Measurements from ENCODE around the gene ITLN2.
"Not testable (repeated sequence)": the region's sequence is repeated elsewhere in the genome, so short reads cannot be mapped to it uniquely, and the experiment has no call there.

Gene ITLN2

DNA sequence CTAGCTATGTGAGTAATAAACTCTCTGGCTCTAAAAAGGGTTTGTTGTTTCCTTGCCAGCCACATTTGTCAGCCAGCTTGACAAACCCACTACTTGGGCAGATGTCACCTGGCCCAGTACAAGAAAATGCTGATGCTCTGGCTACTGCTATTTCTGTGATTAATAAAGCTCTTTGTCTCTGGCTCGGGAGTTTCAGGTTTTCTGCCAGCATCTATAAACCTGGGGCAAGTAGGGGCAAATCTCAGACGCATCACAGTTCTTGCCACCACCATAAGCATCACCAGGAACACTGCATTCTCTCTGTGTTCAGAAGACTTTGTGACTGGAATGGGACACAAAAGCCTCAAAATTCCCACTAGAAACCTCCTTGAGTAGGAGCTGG is 2.5 kb downstream of the ITLN2 start:
- Histone ChIP-seq H3K36me3 (ENCODE audit: insufficient read depth, low read length) (no peaks in the 10 kb centered on the region), H3K4me1 (ENCODE audit: control insufficient read depth, insufficient read depth, low read length, unreplicated experiment) (no peaks in the 10 kb centered on the region), H3K27me3 (ENCODE audit: insufficient read depth, low read length) (peaks cover 16% of the 10 kb centered on the region), H2AFZ (ENCODE audit: low read length, unreplicated experiment) (no peak overlapping the region), H3K27ac (ENCODE audit: low read depth, low read length) (no peak overlapping the region), H3K4me3 (ENCODE audit: low read depth, low read length) (no peak overlapping the region), H3K79me2 (ENCODE audit: control insufficient read depth, insufficient read depth, low read length, unreplicated experiment) (no peaks in the 10 kb centered on the region)

DNA sequence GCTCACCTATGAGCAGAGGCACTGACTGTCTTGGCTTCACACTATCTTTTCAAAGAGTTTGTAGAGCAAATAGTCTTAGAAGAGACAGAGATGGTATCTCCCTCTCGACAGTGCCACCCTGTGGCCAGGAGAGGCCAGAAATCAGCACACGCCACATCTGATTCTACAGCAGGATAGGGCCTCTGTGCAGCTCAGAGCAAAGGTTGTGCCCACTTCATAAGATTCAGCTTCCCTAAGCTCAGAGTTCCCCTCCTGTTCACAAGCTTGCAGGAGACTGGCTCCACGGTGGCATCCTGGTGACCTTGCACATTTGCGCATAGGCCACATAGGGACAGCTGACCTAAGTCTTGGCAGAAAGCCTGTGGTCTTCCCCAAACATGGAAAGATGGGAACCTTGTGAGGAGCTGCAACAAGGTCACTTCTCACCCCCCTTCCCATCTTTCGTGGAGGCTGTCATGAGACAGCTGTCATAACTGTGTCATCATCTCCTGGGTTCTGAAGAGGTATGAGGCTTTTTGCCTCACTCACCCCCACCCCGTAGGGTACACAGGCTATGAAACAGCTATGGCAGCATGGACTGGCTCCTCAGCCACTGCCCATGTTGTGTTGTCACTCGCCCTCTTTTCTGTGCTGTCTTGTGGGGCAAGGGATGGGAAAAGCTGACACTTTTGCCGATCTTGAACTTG is 3.0 kb downstream of the ITLN2 start:
- Histone ChIP-seq H3K4me1 (ENCODE audit: control insufficient read depth, insufficient read depth, low read length, unreplicated experiment) (no peaks in the 10 kb centered on the region), H2AFZ (ENCODE audit: low read length, unreplicated experiment) (no peak overlapping the region), H3K79me2 (ENCODE audit: control insufficient read depth, insufficient read depth, low read length, unreplicated experiment) (no peaks in the 10 kb centered on the region), H3K27me3 (ENCODE audit: insufficient read depth, low read length) (peaks cover 12% of the 10 kb centered on the region; the same call in 1 of the 2 replicates), H3K36me3 (ENCODE audit: insufficient read depth, low read length) (no peaks in the 10 kb centered on the region), H3K27ac (ENCODE audit: low read depth, low read length) (no peak overlapping the region), H3K4me3 (ENCODE audit: low read depth, low read length) (no peak overlapping the region)

DNA sequence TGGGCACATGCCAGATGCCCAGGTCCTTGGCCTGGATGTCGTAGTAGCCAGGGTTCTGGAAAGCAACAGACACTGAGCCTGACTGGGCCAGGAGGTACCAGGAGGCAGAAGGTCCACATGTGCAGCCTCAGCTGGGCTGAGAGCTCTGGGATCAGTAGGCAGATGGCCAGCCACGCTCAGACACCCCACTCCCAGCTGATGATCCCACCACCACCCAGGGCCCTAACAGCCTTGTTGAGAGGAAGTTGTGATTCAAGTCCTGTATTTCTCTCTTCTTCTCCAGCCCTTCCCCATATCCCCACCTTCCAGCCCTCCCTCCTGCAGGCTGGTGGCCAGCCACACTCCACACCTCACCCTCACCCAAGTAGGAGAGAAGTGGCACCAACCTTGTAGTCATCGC is 4.0 kb downstream of the ITLN2 start:
- no peak overlapping the region for H3K4me3 ChIP-seq (ENCODE audit: low read depth, low read length)
- H3K79me2 ChIP-seq (ENCODE audit: control insufficient read depth, insufficient read depth, low read length, unreplicated experiment), result no peaks in the 10 kb centered on the region
- peaks cover 12% of the 10 kb centered on the region; the same call in 1 of the 2 replicates for H3K27me3 ChIP-seq (ENCODE audit: insufficient read depth, low read length)
- H3K36me3 ChIP-seq (ENCODE audit: insufficient read depth, low read length), result no peaks in the 10 kb centered on the region
- no peaks in the 10 kb centered on the region for H3K4me1 ChIP-seq (ENCODE audit: control insufficient read depth, insufficient read depth, low read length, unreplicated experiment)
- no peak overlapping the region for H2AFZ ChIP-seq (ENCODE audit: low read length, unreplicated experiment)
- H3K27ac ChIP-seq (ENCODE audit: low read depth, low read length), result no peak overlapping the region

DNA sequence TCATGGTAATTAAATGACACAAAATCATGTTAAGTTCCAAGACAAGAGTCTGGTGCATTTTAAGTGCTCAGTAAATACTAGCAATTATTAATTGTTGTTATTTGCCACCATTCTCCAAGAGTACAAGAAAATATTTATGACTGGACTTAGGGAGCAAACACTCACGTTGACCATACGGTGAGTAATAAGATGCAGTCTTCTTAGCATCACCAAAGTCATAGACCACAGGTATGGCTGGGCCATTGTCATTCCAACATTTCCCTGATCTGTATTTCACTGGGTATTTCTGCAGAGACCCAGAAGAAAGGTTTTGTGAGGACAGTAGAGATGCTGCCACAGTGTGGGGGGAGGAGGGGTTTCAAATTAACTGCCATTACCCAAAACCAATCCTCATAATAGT is 4.7 kb downstream of the ITLN2 start:
- H3K79me2 ChIP-seq (ENCODE audit: control insufficient read depth, insufficient read depth, low read length, unreplicated experiment), result no peaks in the 10 kb centered on the region
- H2AFZ ChIP-seq (ENCODE audit: low read length, unreplicated experiment), result no peak overlapping the region
- no peak overlapping the region for H3K4me3 ChIP-seq (ENCODE audit: low read depth, low read length)
- H3K36me3 ChIP-seq (ENCODE audit: insufficient read depth, low read length), result no peaks in the 10 kb centered on the region
- H3K27ac ChIP-seq (ENCODE audit: low read depth, low read length), result no peak overlapping the region
- no peaks in the 10 kb centered on the region for H3K4me1 ChIP-seq (ENCODE audit: control insufficient read depth, insufficient read depth, low read length, unreplicated experiment)
- H3K27me3 ChIP-seq (ENCODE audit: insufficient read depth, low read length), result peaks cover 17% of the 10 kb centered on the region; the same call in 1 of the 2 replicates

DNA sequence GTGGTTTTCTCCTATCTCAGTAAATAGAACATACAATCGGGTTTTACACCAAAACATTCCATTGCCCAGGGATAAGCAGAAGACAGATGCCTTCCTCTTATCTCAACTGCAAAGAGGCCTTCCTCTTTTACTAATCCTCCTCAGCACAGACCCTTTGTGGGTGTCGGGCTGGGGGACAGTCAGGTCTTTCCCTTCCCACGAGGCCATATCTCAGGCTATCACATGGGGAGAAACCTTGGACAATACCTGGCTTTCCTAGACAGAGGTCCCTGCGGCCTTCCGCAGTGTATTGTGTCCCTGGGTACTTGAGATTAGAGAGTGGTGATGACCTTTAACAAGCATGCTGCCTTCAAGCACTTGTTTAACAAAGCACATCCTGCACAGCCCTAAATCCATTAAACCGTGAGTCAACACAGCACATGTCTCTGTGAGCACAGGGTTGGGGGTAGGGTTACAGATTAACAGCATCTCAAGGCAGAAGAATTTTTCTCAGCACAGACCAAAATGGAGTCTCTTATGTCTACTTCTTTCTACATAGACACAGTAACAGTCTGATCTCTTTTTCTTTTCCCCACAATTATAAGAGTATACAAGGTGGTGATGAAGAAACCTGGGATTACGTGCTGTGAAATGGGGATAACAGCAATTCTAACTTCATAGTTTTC is 5.3 kb downstream of the ITLN2 start:
- H3K36me3 ChIP-seq (ENCODE audit: insufficient read depth, low read length); H3K79me2 ChIP-seq (ENCODE audit: control insufficient read depth, insufficient read depth, low read length, unreplicated experiment): not testable (repeated sequence)

DNA sequence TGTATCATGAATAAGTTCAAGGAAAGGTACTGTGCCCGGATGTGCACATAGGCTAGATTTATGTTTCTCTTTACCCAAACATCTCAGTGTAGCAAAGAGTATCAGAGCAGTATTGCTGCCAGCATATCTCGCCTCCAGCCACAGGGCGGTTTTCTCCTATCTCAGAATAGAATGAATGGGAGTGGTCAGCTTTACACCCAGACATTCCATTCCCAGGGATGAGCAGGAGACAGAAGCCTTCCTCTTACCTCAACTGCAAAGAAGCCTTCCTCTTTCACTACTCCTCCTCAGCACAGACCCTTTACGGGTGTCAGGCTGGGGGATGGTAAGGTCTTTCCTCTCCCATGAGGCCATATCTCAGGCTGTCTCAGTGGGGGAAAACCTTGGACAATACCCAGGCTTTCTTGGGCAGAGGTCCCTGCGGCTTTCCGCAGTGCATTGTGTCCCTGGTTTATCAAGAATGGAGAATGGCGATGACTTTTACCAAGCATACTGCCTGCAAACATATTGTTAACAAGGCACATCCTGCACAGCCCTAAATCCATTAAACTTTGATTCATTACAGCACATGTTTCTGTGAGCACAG is 7.3 kb downstream of the ITLN2 start:
- not testable (repeated sequence) for H3K79me2 ChIP-seq (ENCODE audit: control insufficient read depth, insufficient read depth, low read length, unreplicated experiment); H2AFZ ChIP-seq (ENCODE audit: low read length, unreplicated experiment); H3K36me3 ChIP-seq (ENCODE audit: insufficient read depth, low read length); H3K4me1 ChIP-seq (ENCODE audit: control insufficient read depth, insufficient read depth, low read length, unreplicated experiment); H3K4me3 ChIP-seq (ENCODE audit: low read depth, low read length); H3K27ac ChIP-seq (ENCODE audit: low read depth, low read length)
- peaks cover 12% of the 10 kb centered on the region; the same call in 1 of the 2 replicates for H3K27me3 ChIP-seq (ENCODE audit: insufficient read depth, low read length)

More for the DNA sequence above, 5.3 kb downstream of the ITLN2 start:
- H3K4me1 ChIP-seq (ENCODE audit: control insufficient read depth, insufficient read depth, low read length, unreplicated experiment); H2AFZ ChIP-seq (ENCODE audit: low read length, unreplicated experiment); H3K4me3 ChIP-seq (ENCODE audit: low read depth, low read length); H3K27ac ChIP-seq (ENCODE audit: low read depth, low read length): not testable (repeated sequence)
- peaks cover 17% of the 10 kb centered on the region; the same call in 1 of the 2 replicates for H3K27me3 ChIP-seq (ENCODE audit: insufficient read depth, low read length)

DNA sequence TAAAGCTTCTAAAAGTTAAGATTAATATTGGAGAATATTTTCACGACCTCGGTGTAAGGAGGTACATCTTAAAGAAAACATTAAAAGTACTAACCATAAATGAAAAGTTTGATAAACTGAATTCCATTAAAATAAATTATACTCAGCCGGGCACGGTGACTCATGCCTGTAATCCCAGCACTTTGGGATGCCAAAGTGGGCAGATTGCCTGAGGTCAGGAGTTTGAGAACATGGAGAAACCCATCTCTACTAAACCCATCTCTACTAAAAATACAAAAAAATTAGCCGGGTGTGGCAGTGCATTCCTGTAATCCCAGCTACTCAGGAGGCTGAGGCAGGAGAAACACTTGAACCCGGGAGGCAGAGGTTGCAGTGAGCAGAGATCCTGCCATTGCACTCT is 8.7 kb downstream of the ITLN2 start:
- H3K27me3 ChIP-seq (ENCODE audit: insufficient read depth, low read length); H3K4me1 ChIP-seq (ENCODE audit: control insufficient read depth, insufficient read depth, low read length, unreplicated experiment); H2AFZ ChIP-seq (ENCODE audit: low read length, unreplicated experiment); H3K27ac ChIP-seq (ENCODE audit: low read depth, low read length); H3K36me3 ChIP-seq (ENCODE audit: insufficient read depth, low read length); H3K79me2 ChIP-seq (ENCODE audit: control insufficient read depth, insufficient read depth, low read length, unreplicated experiment); H3K4me3 ChIP-seq (ENCODE audit: low read depth, low read length): not testable (repeated sequence)

DNA sequence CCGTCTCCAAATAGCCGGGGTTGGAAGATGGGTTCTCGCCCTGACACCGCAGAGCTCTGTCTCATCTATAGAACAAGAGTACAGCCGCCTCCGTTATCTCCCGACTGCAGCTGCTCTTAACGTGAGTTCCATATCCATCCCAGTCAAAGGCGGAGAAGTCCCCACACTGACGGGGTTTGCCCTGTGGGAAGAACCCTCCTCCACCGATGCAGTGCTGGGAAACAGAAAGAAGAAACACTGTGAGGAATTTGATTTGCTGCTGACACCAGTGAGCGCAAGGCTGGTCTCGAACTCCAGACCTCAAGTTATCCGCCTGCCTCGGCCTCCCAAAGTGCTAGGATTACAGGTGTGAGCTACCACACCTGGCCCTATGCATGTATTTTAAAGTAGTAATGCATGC is 9.5 kb downstream of the ITLN2 start:
- no peaks in the 10 kb centered on the region for H3K36me3 ChIP-seq (ENCODE audit: insufficient read depth, low read length)
- H2AFZ ChIP-seq (ENCODE audit: low read length, unreplicated experiment), result no peak overlapping the region
- no peak overlapping the region for H3K4me3 ChIP-seq (ENCODE audit: low read depth, low read length)
- H3K79me2 ChIP-seq (ENCODE audit: control insufficient read depth, insufficient read depth, low read length, unreplicated experiment), result no peaks in the 10 kb centered on the region
- peaks cover 9% of the 10 kb centered on the region; the same call in 1 of the 2 replicates for H3K27me3 ChIP-seq (ENCODE audit: insufficient read depth, low read length)
- H3K4me1 ChIP-seq (ENCODE audit: control insufficient read depth, insufficient read depth, low read length, unreplicated experiment), result no peaks in the 10 kb centered on the region
- H3K27ac ChIP-seq (ENCODE audit: low read depth, low read length), result no peak overlapping the region

DNA sequence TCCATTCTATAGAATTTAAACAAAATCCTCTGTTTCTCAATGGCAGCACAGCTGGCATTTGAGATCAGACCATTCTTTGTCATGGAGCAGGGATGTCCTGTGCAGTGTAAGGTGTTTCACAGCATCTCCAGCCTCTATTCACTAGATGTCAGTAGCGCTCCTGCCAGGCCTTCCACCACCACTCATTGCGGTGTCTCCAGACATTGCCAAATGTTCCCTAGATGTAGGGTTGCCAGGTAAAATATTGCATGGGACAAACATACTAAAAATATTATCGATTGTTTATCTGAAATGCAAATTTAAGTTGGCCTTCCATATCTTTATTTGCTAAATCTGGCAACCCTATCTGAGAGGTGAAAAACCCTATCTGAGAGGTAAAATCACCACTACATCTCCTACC is 11.7 kb downstream of the ITLN2 start:
- H3K4me3 ChIP-seq (ENCODE audit: low read depth, low read length), result no peak overlapping the region
- no peak overlapping the region for H3K27ac ChIP-seq (ENCODE audit: low read depth, low read length)
- H3K36me3 ChIP-seq (ENCODE audit: insufficient read depth, low read length), result no peaks in the 10 kb centered on the region
- no peaks in the 10 kb centered on the region for H3K79me2 ChIP-seq (ENCODE audit: control insufficient read depth, insufficient read depth, low read length, unreplicated experiment)
- H2AFZ ChIP-seq (ENCODE audit: low read length, unreplicated experiment), result no peak overlapping the region
- 0 out of 2 replicates have a peak, but pooled peaks cover 5% of the 10 kb centered on the region for H3K27me3 ChIP-seq (ENCODE audit: insufficient read depth, low read length)
- H3K4me1 ChIP-seq (ENCODE audit: control insufficient read depth, insufficient read depth, low read length, unreplicated experiment), result no peaks in the 10 kb centered on the region

DNA sequence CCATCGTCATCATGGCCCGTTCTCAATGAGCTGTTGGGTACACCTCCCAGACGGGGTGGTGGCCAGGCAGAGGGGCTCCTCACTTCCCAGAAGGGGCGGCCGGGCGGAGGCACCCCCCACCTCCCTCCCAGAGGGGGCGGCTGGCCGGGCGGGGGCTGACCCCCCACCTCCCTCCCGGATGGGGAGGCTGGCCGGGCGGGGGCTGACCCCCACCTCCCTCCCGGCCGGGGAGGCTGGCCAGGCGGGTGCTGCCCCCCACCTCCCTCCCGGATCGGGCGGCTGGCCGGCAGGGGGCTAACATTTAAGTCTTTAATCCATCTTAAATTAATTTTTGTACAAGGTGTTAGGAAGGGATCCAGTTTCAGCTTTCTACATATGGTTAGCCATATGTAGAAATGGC is 17.9 kb downstream of the ITLN2 start:
- not testable (repeated sequence) for H3K27me3 ChIP-seq (ENCODE audit: insufficient read depth, low read length); H3K36me3 ChIP-seq (ENCODE audit: insufficient read depth, low read length); H2AFZ ChIP-seq (ENCODE audit: low read length, unreplicated experiment); H3K4me1 ChIP-seq (ENCODE audit: control insufficient read depth, insufficient read depth, low read length, unreplicated experiment); H3K79me2 ChIP-seq (ENCODE audit: control insufficient read depth, insufficient read depth, low read length, unreplicated experiment); H3K4me3 ChIP-seq (ENCODE audit: low read depth, low read length); H3K27ac ChIP-seq (ENCODE audit: low read depth, low read length)

Data from ACC112 (cell line).